Keratinocyte (primary cell): ENCODE measurements around the gene PIM2. TPM values are rescaled to one million over a fixed set of nuclear protein-coding genes. Genes with fewer than 3 reads are reported as not detected.

Experiments used
- DNase-seq: peaks from one replicate; pipeline ENCODE4 v3.0.0-alpha.2; 2011; ENCODE audit warnings: low read depth, missing footprints, low spot score
- FAIRE-seq: peaks from 2 replicates; lab custom pipeline; 2011; peaks lifted over from hg19 to GRCh38; lab: Jason Lieb, UNC
- H2AFZ ChIP-seq: 2 replicates; pipeline ENCODE4 v1.6.0; 2012; ENCODE audit warnings: low read length, control low read depth, inconsistent platforms; ENCODE audit not compliant: control insufficient read depth
- H3K27ac ChIP-seq: 2 replicates; pipeline ENCODE4 v1.5.1; 2011; ENCODE audit warnings: low read length; ENCODE audit not compliant: control insufficient read depth, insufficient read depth
- H3K27me3 ChIP-seq: 3 replicates; pipeline ENCODE4 v1.6.0; 2011; ENCODE audit warnings: low read length; ENCODE audit not compliant: control insufficient read depth, insufficient read depth; ENCODE audit errors: extremely low read depth
- H3K36me3 ChIP-seq, 2 experiments: 2 replicates in 1 of 2; 3 replicates in 1 of 2; pipeline ENCODE4 v1.5.1; 2011; ENCODE audit warnings: low read length in 2 of 2, mild to moderate bottlenecking in 1 of 2; ENCODE audit not compliant: control insufficient read depth in 2 of 2, insufficient read depth in 2 of 2; ENCODE audit errors: extremely low read depth in 1 of 2
- H3K4me1 ChIP-seq: 3 replicates; pipeline ENCODE4 v1.5.1; 2011; ENCODE audit warnings: low read length; ENCODE audit not compliant: control insufficient read depth, insufficient read depth; ENCODE audit errors: extremely low read depth
- H3K4me2 ChIP-seq: 3 replicates; pipeline ENCODE4 v1.6.0; 2011; ENCODE audit warnings: low read depth, low read length; ENCODE audit not compliant: control insufficient read depth, insufficient read depth; ENCODE audit errors: extremely low read depth
- H3K4me3 ChIP-seq, 3 experiments: fragments of 200-600 bp in 1 of 3; sonication (generic) in 1 of 3; 2 replicates in 2 of 3; 3 replicates in 1 of 3; pipeline ENCODE4 v1.5.1; 2011 to 2016; ENCODE audit warnings: low read length in 3 of 3, mild to moderate bottlenecking in 3 of 3, control low read depth in 2 of 3, inconsistent platforms in 1 of 3, low read depth in 1 of 3, mixed read lengths in 1 of 3, mixed run types in 1 of 3, moderate library complexity in 1 of 3; ENCODE audit not compliant: control insufficient read depth in 2 of 3, insufficient read depth in 2 of 3; ENCODE audit errors: extremely low read depth in 1 of 3
- H3K79me2 ChIP-seq: 2 replicates; pipeline ENCODE4 v1.6.0; 2012; ENCODE audit warnings: low read length; ENCODE audit not compliant: control insufficient read depth, insufficient read depth
- H3K9ac ChIP-seq: 3 replicates; pipeline ENCODE4 v1.6.0; 2011; ENCODE audit warnings: low read length; ENCODE audit not compliant: control insufficient read depth, insufficient read depth; ENCODE audit errors: extremely low read depth
- H3K9me1 ChIP-seq: 3 replicates; pipeline ENCODE4 v1.6.0; 2011; ENCODE audit warnings: low read length; ENCODE audit not compliant: control insufficient read depth, insufficient read depth; ENCODE audit errors: extremely low read depth
- H3K9me3 ChIP-seq: 2 replicates; pipeline ENCODE4 v1.5.1; 2012; ENCODE audit warnings: low read depth, low read length; ENCODE audit not compliant: control insufficient read depth
- H4K20me1 ChIP-seq: 3 replicates; pipeline ENCODE4 v1.6.0; 2011; ENCODE audit warnings: low read length; ENCODE audit not compliant: control insufficient read depth, insufficient read depth; ENCODE audit errors: extremely low read depth
- EZH2 ChIP-seq: IDR thresholded peaks from one replicate; pipeline ENCODE4 v1.6.1; 2012; ENCODE audit warnings: inconsistent platforms, mild to moderate bottlenecking, low read length, moderate library complexity
- dilution Hi-C: fragments of 300-500 bp; cut with MboI; formaldehyde crosslinking; loops from one replicate; pipeline ENCODE4 v1.7.0; 2020; ENCODE audit warnings: low sequenced_read_pairs; ENCODE audit not compliant: extremely low pct_ligation_motif_present
- polyA plus RNA-seq, 5 experiments: library from polyadenylated mRNA; depleted of rRNA in 3 of 5; stranded (reverse) in 3 of 5; stranded (forward) in 1 of 5; unstranded in 1 of 5; fragments of >200 nt; gene quantifications; 1 replicate in 1 of 5; 2 replicates in 3 of 5; 3 replicates in 1 of 5; pipeline versions ENCODE4 v1.2.1 to v1.2.3, GENCODE V29; 2011 to 2012; ENCODE audit warnings: missing spikeins in 2 of 5, low read depth in 1 of 5, low replicate concordance in 1 of 5
- TF ChIP-seq, protein P1 (sequence below), 3 experiments: IDR thresholded peaks in 1 of 3; conservative IDR thresholded peaks in 1 of 3; optimal IDR thresholded peaks in 1 of 3; 2 replicates in 2 of 3; 3 replicates in 1 of 3; pipeline versions ENCODE3 to v1.5.1; 2011; ENCODE audit warnings: low read length in 3 of 3, mild to moderate bottlenecking in 3 of 3, moderate library complexity in 2 of 3, control low read depth in 1 of 3, inconsistent platforms in 1 of 3; ENCODE audit not compliant: insufficient read depth in 2 of 3; ENCODE audit errors: extremely low read depth in 1 of 3

The PIM2 gene
- polyA plus RNA-seq, 1 donor (not counting 4 experiments of a cell fraction or from before 2014, with no cell fraction given) = 9.9 TPM

DNA sequence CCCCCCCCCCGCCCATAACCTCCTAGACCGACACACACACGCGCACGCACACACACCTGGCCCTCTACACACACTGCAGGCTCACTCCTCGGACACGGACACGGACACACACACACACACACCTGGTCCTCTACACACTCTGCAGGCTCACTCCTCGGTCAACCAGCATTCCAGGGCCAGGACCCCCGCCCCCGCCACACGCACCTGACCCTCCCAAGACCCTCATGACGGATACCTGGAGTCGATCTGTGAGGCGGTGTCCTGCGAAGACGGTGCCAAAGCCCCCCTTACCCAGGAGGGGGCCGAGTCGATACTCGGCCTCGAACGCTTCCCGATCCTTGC lies 552 bp downstream of the PIM2 start:
- no peaks in the 10 kb centered on the region for H3K9me1 ChIP-seq
- H4K20me1 ChIP-seq = no peaks in the 10 kb centered on the region
- H3K36me3 ChIP-seq = peaks cover 2 to 3% of the 10 kb centered on the region in 2 experiments
- no peak for FAIRE-seq
- H3K9ac ChIP-seq = peak overlapping the region; percentile 80
- dilution Hi-C loops = no loop called here
- no peak overlapping the region for H2AFZ ChIP-seq
- H3K4me1 ChIP-seq = peaks cover 14% of the 10 kb centered on the region
- H3K4me2 ChIP-seq = peak overlapping the region; percentile 87
- H3K27me3 ChIP-seq = no peaks in the 10 kb centered on the region
- H3K4me3 ChIP-seq = peak overlapping the region; percentile 59 to 68 (median 62)
- peaks cover 17% of the 10 kb centered on the region for H3K79me2 ChIP-seq
- no peaks in the 10 kb centered on the region for H3K9me3 ChIP-seq
- DNase-seq = no peak
- H3K27ac ChIP-seq = peak overlapping the region; percentile 47
- TF ChIP-seq, protein P1, sequence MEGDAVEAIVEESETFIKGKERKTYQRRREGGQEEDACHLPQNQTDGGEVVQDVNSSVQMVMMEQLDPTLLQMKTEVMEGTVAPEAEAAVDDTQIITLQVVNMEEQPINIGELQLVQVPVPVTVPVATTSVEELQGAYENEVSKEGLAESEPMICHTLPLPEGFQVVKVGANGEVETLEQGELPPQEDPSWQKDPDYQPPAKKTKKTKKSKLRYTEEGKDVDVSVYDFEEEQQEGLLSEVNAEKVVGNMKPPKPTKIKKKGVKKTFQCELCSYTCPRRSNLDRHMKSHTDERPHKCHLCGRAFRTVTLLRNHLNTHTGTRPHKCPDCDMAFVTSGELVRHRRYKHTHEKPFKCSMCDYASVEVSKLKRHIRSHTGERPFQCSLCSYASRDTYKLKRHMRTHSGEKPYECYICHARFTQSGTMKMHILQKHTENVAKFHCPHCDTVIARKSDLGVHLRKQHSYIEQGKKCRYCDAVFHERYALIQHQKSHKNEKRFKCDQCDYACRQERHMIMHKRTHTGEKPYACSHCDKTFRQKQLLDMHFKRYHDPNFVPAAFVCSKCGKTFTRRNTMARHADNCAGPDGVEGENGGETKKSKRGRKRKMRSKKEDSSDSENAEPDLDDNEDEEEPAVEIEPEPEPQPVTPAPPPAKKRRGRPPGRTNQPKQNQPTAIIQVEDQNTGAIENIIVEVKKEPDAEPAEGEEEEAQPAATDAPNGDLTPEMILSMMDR (optimal IDR thresholded peaks at IDR 0.05 in 1 of 3, IDR thresholded peaks at IDR 0.05 in 1 of 3, conservative IDR thresholded peaks at IDR 0.05 in 1 of 3; ENCODE audit: extremely low read depth in 1 of 3, insufficient read depth in 2 of 3, low read length in 3 of 3) = no peak
- no peak for TF ChIP-seq EZH2

DNA sequence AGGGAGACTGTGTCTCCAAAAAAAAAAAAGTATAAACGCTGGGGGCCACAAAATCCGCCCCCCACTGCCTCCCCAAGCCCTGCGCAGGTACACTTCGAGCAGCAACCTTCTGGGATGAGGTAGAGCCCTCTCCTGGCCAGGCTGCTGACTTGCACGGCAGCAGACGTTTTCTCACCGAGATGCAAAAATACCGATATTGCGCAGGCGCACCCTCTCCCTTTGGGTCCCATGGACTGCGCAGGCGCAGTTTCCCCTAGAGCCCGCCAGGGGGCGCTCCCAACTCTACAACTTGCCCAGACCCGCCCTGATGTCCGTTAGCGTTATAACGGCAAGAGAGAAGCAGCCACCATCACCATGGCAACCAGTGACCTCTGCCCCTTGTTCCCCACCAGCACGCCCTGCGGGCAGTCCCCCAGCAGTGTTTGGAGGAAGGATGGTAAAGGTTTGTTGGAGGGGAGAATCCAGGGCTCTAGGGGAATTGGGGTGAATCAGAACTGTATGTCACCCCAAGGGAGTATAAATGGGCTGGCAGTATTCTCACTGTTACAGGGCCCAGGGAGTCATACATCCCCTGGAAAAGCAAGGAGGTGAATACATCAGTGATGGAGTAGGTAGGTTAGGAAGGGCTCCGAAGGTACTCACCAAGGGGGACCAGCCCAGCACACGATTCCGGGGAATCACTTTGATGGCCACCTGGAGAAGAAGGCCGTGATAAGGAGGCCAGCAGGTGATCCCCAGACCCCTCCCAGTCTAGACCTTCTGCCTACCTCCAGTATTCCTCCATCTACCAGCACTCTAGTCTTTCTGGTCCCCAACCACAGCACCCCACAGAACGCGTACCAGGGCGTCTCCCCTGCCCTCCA lies 1.5 kb downstream of the PIM2 start:
- peaks cover 20% of the 10 kb centered on the region for H3K4me1 ChIP-seq
- dilution Hi-C loops = no loop called here
- no peaks in the 10 kb centered on the region for H3K27me3 ChIP-seq
- H3K9me1 ChIP-seq = no peaks in the 10 kb centered on the region
- H4K20me1 ChIP-seq = no peaks in the 10 kb centered on the region
- peak; percentile 74 for FAIRE-seq
- peak overlapping the region; percentile 87 for H3K4me2 ChIP-seq
- peak overlapping the region; percentile 48 to 64 (median 62) for H3K4me3 ChIP-seq
- no peaks in the 10 kb centered on the region for H3K9me3 ChIP-seq
- no peak overlapping the region for H2AFZ ChIP-seq
- peaks cover 0 to 7% of the 10 kb centered on the region in 2 experiments for H3K36me3 ChIP-seq
- peak overlapping the region; percentile 36 for H3K27ac ChIP-seq
- peaks cover 17% of the 10 kb centered on the region for H3K79me2 ChIP-seq
- TF ChIP-seq EZH2 = no peak
- TF ChIP-seq, protein P1 (optimal IDR thresholded peaks at IDR 0.05 in 1 of 3, IDR thresholded peaks at IDR 0.05 in 1 of 3, conservative IDR thresholded peaks at IDR 0.05 in 1 of 3; ENCODE audit: extremely low read depth in 1 of 3, insufficient read depth in 2 of 3, low read length in 3 of 3) = peak in 2 of 3 experiments; percentile 92 to 94
- no peak for DNase-seq
- H3K9ac ChIP-seq = peak overlapping the region; percentile 80
